ENCODE measurements around the gene IL1R1.

The IL1R1 gene

DNA sequence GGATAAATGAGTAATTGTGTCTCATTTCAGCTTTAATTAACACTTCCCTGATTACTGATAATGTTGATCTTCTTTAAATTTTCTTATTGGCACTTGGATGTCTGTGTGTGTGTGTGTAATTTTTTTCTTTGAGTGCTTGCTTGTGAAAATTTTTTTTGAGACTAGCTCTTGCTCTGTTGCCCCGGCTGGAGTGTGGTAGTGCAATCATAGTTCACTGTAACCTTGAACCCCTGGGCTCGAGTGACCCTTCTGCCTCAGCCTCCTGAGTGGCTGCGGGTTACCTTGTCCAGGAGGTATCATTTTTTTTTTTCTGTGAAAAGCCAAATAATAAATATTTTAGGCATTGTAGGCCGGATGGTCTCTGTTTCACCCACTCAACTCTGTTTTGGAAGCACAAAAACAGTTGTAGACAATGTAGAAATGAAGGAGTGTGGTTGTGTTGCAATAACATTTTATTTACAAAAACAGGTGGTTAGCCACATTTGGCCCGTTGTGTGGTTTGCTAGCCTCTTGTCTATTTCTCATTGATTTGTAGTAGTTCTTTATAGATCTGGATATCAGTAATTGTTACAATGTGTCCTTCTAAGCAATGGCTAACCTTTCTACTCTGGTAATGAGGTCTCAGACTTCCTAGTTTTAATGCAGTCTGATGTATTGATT lies 52.2 kb downstream of the IL1R1 start:
- DNase-seq (ENCODE audit: low read depth), result no peak
- no peak overlapping the region for H3K4me3 ChIP-seq (ENCODE audit: control insufficient read depth, low read depth, low read length)
- no peak for TF ChIP-seq CTCF (conservative IDR thresholded peaks at IDR 0.05; ENCODE audit: control insufficient read depth, insufficient read depth, low read depth, low read length)

- DNase-seq (ENCODE audit: low read depth), result no peak
- TF ChIP-seq CTCF (conservative IDR thresholded peaks at IDR 0.05; ENCODE audit: control insufficient read depth, insufficient read depth, low read depth, low read length), result no peak
- H3K4me3 ChIP-seq (ENCODE audit: control insufficient read depth, low read depth, low read length), result no peak overlapping the region
Observed at GRCh38 chr2:102197389-102198137, 55.0 kb downstream of the IL1R1 start.

DNA sequence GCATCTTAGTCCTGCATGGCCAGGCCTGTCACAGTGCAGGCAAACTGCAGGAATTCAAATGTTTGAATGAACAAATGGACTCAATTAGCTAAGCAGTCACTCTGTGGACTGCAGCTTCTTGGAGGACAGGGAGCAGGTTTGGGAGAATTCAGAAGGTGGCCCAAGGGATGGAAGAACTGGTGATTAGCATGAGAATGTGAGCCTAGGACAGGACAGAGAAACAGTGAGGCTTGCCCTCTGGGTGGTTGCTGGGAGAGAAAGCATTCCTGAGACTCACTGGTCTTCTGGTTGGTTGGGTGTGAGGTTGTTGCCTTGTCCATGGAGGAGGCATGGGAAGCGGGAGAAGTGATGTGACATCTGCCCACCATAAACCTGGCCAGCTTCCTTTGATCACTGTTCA lies 58.0 kb downstream of the IL1R1 start:
- DNase-seq (ENCODE audit: low read depth), result no peak
- TF ChIP-seq CTCF (conservative IDR thresholded peaks at IDR 0.05; ENCODE audit: control insufficient read depth, insufficient read depth, low read depth, low read length), result no peak
- H3K4me3 ChIP-seq (ENCODE audit: control insufficient read depth, low read depth, low read length), result no peak overlapping the region

DNA sequence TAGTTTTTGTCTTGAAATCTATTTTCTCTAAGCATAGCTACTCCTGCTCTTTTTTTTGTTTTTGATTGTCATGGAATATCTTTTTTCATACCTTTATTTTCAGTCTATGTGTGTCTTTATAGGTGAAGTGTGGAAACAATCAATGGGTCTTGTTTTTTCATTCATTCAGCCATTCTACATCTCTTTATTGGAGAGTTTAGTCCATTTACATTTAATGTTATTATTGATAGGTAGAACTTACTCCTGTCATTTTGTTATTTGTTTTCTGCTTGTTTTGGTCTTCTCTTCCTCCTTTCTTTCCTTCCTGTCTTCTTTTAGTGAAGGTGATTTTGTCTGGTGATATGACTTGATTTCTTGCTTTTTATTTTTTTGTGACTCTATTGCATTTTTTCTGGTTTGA lies 62.1 kb downstream of the IL1R1 start:
- H3K4me3 ChIP-seq (ENCODE audit: control insufficient read depth, low read depth, low read length), result no peak overlapping the region
- no peak for TF ChIP-seq CTCF (conservative IDR thresholded peaks at IDR 0.05; ENCODE audit: control insufficient read depth, insufficient read depth, low read depth, low read length)
- DNase-seq (ENCODE audit: low read depth), result no peak

GRCh38 chr2:102206666-102207341 lies 64.3 kb downstream of the IL1R1 start:
- no peak for DNase-seq (ENCODE audit: low read depth)

GRCh38 chr2:102208774-102209173 lies 66.2 kb downstream of the IL1R1 start:
- no peak overlapping the region for H3K4me3 ChIP-seq (ENCODE audit: control insufficient read depth, low read depth, low read length)
- DNase-seq (ENCODE audit: low read depth), result no peak
- no peak for TF ChIP-seq CTCF (conservative IDR thresholded peaks at IDR 0.05; ENCODE audit: control insufficient read depth, insufficient read depth, low read depth, low read length)

More at GRCh38 chr2:102206666-102207341, 64.3 kb downstream of the IL1R1 start:
- no peak for TF ChIP-seq CTCF (conservative IDR thresholded peaks at IDR 0.05; ENCODE audit: control insufficient read depth, insufficient read depth, low read depth, low read length)
- no peak overlapping the region for H3K4me3 ChIP-seq (ENCODE audit: control insufficient read depth, low read depth, low read length)

All from fibroblast of mammary gland (primary cell).